HG02759 (cell line): ENCODE data around the gene MVB12A.

Source experiments
- ATAC-seq: cut with Tn5 transposase; IDR thresholded peaks from one replicate; pipeline ENCODE4 v1.9.1; 2021; ENCODE audit warnings: mild to moderate bottlenecking, moderate library complexity; ENCODE audit not compliant: unreplicated experiment

MVB12A gene

GRCh38 chr19:17441241-17442021, 21.6 kb downstream of the MVB12A start:
- no peak for ATAC-seq

- no peak for ATAC-seq
These were observed 25.8 kb downstream of the MVB12A start for GRCh38 chr19:17445526-17446165.

- ATAC-seq, result no peak
These were observed 27.9 kb downstream of the MVB12A start for GRCh38 chr19:17447704-17448130.

GRCh38 chr19:17448131-17448967, 28.5 kb downstream of the MVB12A start, which contains the start of gene TMEM221:
Gene TMEM221 (minus strand): TSS chr19:17448668. CDS start chr19:17448462, 206 bp downstream.
- ATAC-seq, result no peak

- no peak for ATAC-seq
These were observed 30.6 kb downstream of the MVB12A start for GRCh38 chr19:17450264-17451075.

- no peak for ATAC-seq
These were observed 32.0 kb downstream of the MVB12A start for GRCh38 chr19:17451820-17452219.

- no peak for ATAC-seq
These were observed 34.8 kb downstream of the MVB12A start for GRCh38 chr19:17454576-17455071.

- ATAC-seq, result no peak
These were observed 35.7 kb downstream of the MVB12A start for GRCh38 chr19:17455308-17456123.

- ATAC-seq, result no peak
These were observed 36.3 kb downstream of the MVB12A start for GRCh38 chr19:17456127-17456526.

GRCh38 chr19:17457616-17458015, 37.8 kb downstream of the MVB12A start:
- ATAC-seq, result no peak

GRCh38 chr19:17458970-17459369, 39.1 kb downstream of the MVB12A start:
- no peak for ATAC-seq

- ATAC-seq, result no peak
These were observed 40.8 kb downstream of the MVB12A start, which contains the start of gene NXNL1 for GRCh38 chr19:17460372-17461230. Gene NXNL1 (minus strand): TSS chr19:17460926. CDS start chr19:17460869, 57 bp downstream.

- ATAC-seq, result no peak
These were observed 46.6 kb downstream of the MVB12A start for GRCh38 chr19:17466487-17466850.

GRCh38 chr19:17467471-17468301, 47.8 kb downstream of the MVB12A start:
- ATAC-seq, result no peak

- no peak for ATAC-seq
These were observed 48.6 kb downstream of the MVB12A start for GRCh38 chr19:17468302-17469091.

- no peak for ATAC-seq
These were observed 49.2 kb downstream of the MVB12A start for GRCh38 chr19:17469092-17469480.
